Measurements from ENCODE around the gene ELK1.

The ELK1 gene

GRCh38 chrX:47650164-47651042 lies at the start of gene ELK1 (continued):
- TF ChIP-seq ZNF423 (tag by site-specific recombination; IDR thresholded peaks at IDR 0.05) (0 out of 2 replicates have a peak, but pooled peaks have one; percentile 19), ZNF473 (tag by site-specific recombination; IDR thresholded peaks at IDR 0.05) (no peak), HOXD13 (CRISPR knock-in tag; IDR thresholded peaks at IDR 0.05; ENCODE audit: borderline replicate concordance) (no peak), ZNF354C (tag by site-specific recombination; IDR thresholded peaks at IDR 0.05; ENCODE audit: borderline replicate concordance, low read depth) (no peak), ZNF433 (tag by site-specific recombination; IDR thresholded peaks at IDR 0.05; ENCODE audit: low read depth) (no peak), KLF10 (tag by site-specific recombination; IDR thresholded peaks at IDR 0.05) (peak; percentile 96), ZBTB17 (tag by site-specific recombination; IDR thresholded peaks at IDR 0.05) (peak; percentile 73), ZNF148 (tag by site-specific recombination; IDR thresholded peaks at IDR 0.05; ENCODE audit: borderline replicate concordance) (no peak), ZNF530 (tag by site-specific recombination; IDR thresholded peaks at IDR 0.05; ENCODE audit: low read depth) (no peak), ZNF639 (tag by site-specific recombination; IDR thresholded peaks at IDR 0.05) (no peak), ZNF549 (tag by site-specific recombination; IDR thresholded peaks at IDR 0.05) (no peak), ZNF624 (tag by site-specific recombination; IDR thresholded peaks at IDR 0.05) (no peak), ZNF654 (tag by site-specific recombination; IDR thresholded peaks at IDR 0.05; ENCODE audit: low read depth) (no peak), PBX3 (CRISPR knock-in tag; IDR thresholded peaks at IDR 0.05) (no peak), ZNF692 (tag by site-specific recombination; IDR thresholded peaks at IDR 0.05) (peak; percentile 69), ZBTB10 (tag by site-specific recombination; IDR thresholded peaks at IDR 0.05) (peak; percentile 48; the same call in 1 of the 2 replicates), BCL11A (tag by site-specific recombination; IDR thresholded peaks at IDR 0.05; ENCODE audit: low read depth) (no peak), BCL11B (tag by site-specific recombination; IDR thresholded peaks at IDR 0.05; ENCODE audit: low read depth) (no peak), ZNF18 (tag by site-specific recombination; IDR thresholded peaks at IDR 0.05) (no peak), ZNF391 (tag by site-specific recombination; IDR thresholded peaks at IDR 0.05; ENCODE audit: borderline replicate concordance, low read depth) (peak; percentile 59; the same call in 1 of the 2 replicates), YY1 (tag by site-specific recombination; IDR thresholded peaks at IDR 0.05) (0 out of 2 replicates have a peak, but pooled peaks have one; percentile 38), ZNF398 (tag by site-specific recombination; IDR thresholded peaks at IDR 0.05) (peak; percentile 82)
